CD4-positive, alpha-beta T cell treated with Interleukin-2 at 100 ng/mL for 4 hours (primary cell): ENCODE results near the gene AQR.
"Not testable (repeated sequence)": the region's sequence is repeated elsewhere in the genome, so short reads cannot be mapped to it uniquely, and the experiment has no call there.

Source experiments
- DNase-seq: peaks from one replicate; pipeline ENCODE4 v3.0.0-alpha.2; 2020; ENCODE audit warnings: low spot score

Gene AQR

GRCh38 chr15:34812868-34813365, 156.6 kb downstream of the AQR start:
- DNase-seq = not testable (repeated sequence)

- no peak for DNase-seq
Observed at GRCh38 chr15:34812369-34812768, 157.2 kb downstream of the AQR start.

- no peak for DNase-seq
Observed at GRCh38 chr15:34810443-34811129, 159.0 kb downstream of the AQR start.

- DNase-seq = no peak
Observed at GRCh38 chr15:34809186-34809585, 160.4 kb downstream of the AQR start.

DNA sequence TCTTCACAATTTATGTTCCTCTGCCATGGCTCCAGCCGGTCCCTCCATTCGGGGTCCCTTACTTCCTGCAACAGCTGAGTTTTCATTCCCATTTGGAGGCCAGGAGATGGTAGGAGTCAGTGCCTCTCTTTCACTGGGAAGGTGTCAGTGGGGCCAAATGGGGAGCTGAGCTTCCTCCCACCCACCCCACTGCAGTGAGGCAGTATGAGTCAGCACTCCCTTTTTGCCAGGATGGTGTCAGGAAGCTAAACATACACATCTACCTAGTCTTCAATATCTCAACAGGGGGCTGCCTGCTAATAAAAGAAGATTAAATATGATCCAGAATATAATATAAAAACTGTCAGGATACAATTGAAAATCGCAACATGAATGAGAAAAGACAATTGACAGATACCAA, 161.5 kb downstream of the AQR start:
- DNase-seq = no peak

DNA sequence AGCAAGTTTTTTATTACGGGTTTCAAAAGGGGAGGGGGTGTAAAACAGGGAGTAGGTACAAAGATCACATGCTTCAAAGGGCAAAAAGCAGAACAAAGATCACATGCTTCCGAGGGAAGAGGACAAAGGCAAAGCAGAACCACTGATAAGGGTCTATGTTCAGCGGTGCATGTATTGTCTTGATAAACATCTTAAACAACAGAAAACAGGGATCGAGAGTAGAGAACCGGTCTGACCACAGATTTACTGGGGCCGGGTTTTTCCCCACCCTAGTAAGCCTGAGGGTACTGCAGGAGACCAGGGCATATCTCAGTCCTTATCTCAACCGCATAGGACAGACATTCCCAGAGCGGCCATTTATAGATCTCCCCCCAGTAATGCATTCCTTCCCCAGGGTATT, 162.3 kb downstream of the AQR start:
- not testable (repeated sequence) for DNase-seq

DNA sequence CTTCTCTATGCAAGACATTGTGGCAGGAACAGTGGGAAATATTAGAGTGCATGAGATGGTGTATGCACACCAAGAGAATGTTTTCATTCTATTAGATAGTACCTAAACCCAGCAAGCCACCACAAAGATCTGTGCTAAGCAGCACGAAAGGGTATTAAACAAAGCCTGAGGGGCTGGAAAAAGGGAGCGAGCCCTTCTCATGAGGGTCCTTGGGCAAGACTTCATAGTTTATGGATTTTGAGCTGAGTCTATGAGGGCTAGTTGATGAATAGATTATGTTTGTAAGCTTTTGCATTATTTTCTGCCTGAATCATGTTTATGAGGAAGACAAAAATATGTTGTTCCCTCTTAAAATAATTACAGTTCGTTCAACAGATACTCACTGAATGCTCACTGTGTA, 164.8 kb downstream of the AQR start:
- DNase-seq = no peak

GRCh38 chr15:34804113-34804512, 165.4 kb downstream of the AQR start:
- DNase-seq = no peak

DNA sequence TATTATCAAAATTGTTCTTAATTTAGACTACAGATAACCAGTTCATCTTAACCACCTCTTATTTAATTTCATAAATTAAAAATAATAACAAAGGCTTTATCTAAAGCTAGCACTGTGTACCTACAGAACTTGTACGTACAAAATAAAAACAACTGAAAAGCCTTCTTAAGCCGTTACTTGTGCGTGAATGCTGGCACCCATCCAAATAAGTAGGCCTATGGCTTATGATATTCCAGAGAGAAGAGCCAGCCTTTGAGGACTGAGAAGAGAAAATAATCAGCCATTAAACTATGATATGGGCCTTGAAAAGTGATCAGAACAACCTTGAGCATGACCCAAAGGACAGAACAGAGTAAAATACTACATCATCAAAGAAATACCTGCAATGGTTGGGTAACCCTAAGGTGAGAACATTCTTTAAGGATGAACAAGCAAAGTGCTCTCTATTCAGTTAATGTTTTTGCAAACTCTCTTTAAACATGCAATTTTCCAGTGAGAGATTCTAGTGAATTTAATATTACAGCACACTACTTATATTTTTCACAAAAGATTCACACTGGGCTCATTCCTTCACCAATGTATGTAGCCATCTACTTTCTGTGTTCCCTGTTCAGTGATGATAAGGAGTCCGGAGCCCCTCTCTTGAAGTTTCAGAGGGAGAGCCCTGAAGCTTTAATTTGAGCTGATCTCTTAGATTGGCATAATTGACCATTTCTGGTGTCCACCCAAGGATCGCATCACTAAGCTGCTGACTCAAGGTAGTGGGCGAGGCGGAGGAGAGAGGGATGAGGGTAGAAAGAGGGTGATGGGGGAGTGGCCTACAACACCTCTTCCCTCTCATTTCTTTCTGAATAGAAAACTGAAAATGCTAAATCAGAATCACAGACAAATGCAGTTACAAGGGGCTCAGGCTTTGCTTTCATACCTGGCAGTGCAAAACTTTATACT, 166.5 kb downstream of the AQR start:
- DNase-seq = no peak

- DNase-seq = no peak
Observed at GRCh38 chr15:34802371-34802770, 167.2 kb downstream of the AQR start.
